Large intestine (tissue), 3 donors: ENCODE measurements around the gene ARMC6. TPM values are rescaled to one million over a fixed set of nuclear protein-coding genes. Genes with fewer than 3 reads are reported as not detected.

Experiments used
- DNase-seq, 2 donors: peaks; one replicate each; pipeline versions ENCODE4 v3.0.0 to v3.0.0-alpha.2; 2013
- H3K27ac ChIP-seq: one replicate; pipeline ENCODE4 v1.5.1; 2013; ENCODE audit warnings: low read length
- H3K27me3 ChIP-seq: 2 replicates; pipeline ENCODE4 v1.6.1; 2013; ENCODE audit warnings: low read length; ENCODE audit not compliant: control insufficient read depth, insufficient read depth
- H3K36me3 ChIP-seq: 2 replicates; pipeline ENCODE4 v1.6.1; 2013; ENCODE audit warnings: low read length; ENCODE audit not compliant: control insufficient read depth, insufficient read depth
- H3K4me1 ChIP-seq: one replicate; pipeline ENCODE4 v1.6.1; 2013; ENCODE audit warnings: low read length; ENCODE audit not compliant: control insufficient read depth, insufficient read depth
- H3K4me3 ChIP-seq: one replicate; pipeline ENCODE4 v1.5.1; 2013; ENCODE audit warnings: low read length
- H3K9me3 ChIP-seq: one replicate; pipeline ENCODE4 v1.6.1; 2013; ENCODE audit warnings: mild to moderate bottlenecking, low read depth, low read length, moderate library complexity; ENCODE audit not compliant: control insufficient read depth
- WGBS: methylation state at CpG from one replicate; pipeline ENCODE4 v1.1.5; 2013; ENCODE audit warnings: low lambda C conversion rate; ENCODE audit not compliant: insufficient coverage; 5-methylcytosine and 5-hydroxymethylcytosine counted together
- polyA plus RNA-seq: library from polyadenylated mRNA; unstranded; fragments of 120-200 nt; gene quantifications from one replicate; pipeline ENCODE4 v1.2.1, GENCODE V29; 2013

Gene ARMC6
- polyA plus RNA-seq, 1 donor: 21.0 TPM

GRCh38 chr19:19033176-19033425 is 302 bp upstream of the ARMC6 start:
- peak overlapping the region; percentile 89 for H3K4me3 ChIP-seq
- no peaks in the 10 kb centered on the region for H3K27me3 ChIP-seq
- H3K27ac ChIP-seq: peak overlapping the region; percentile 73
- H3K4me1 ChIP-seq: peaks cover 13% of the 10 kb centered on the region
- no CpG with 5 or more reads among the region's 32 CpGs for WGBS
- H3K9me3 ChIP-seq: no peaks in the 10 kb centered on the region
- DNase-seq: no peak
- H3K36me3 ChIP-seq: peaks cover 33% of the 10 kb centered on the region

GRCh38 chr19:19034204-19034624 is 811 bp downstream of the ARMC6 start:
- peak; percentile 65 to 83 for DNase-seq
- Histone ChIP-seq H3K27me3 (no peaks in the 10 kb centered on the region), H3K27ac (peak overlapping the region; percentile 86), H3K36me3 (peaks cover 24% of the 10 kb centered on the region), H3K4me3 (peak overlapping the region; percentile 67), H3K9me3 (no peaks in the 10 kb centered on the region), H3K4me1 (peaks cover 13% of the 10 kb centered on the region)
- WGBS: no CpG with 5 or more reads among the region's 10 CpGs

- H3K9me3 ChIP-seq: no peaks in the 10 kb centered on the region
- H3K4me3 ChIP-seq: no peak overlapping the region
- H3K27me3 ChIP-seq: no peaks in the 10 kb centered on the region
- no CpG with 5 or more reads among the region's 4 CpGs for WGBS
- H3K36me3 ChIP-seq: peaks cover 29% of the 10 kb centered on the region
- no peaks in the 10 kb centered on the region for H3K4me1 ChIP-seq
- no peak for DNase-seq
- H3K27ac ChIP-seq: no peak overlapping the region
These were observed 6.5 kb downstream of the ARMC6 start for GRCh38 chr19:19039901-19040300.

GRCh38 chr19:19040417-19040816 is 7.0 kb downstream of the ARMC6 start:
- DNase-seq: no peak

GRCh38 chr19:19042732-19043280 is 9.4 kb downstream of the ARMC6 start:
- H3K36me3 ChIP-seq: peaks cover 29% of the 10 kb centered on the region
- no peak overlapping the region for H3K4me3 ChIP-seq
- no peak overlapping the region for H3K27ac ChIP-seq
- no CpG with 5 or more reads among the region's 13 CpGs for WGBS
- H3K27me3 ChIP-seq: no peaks in the 10 kb centered on the region
- DNase-seq: no peak
- H3K9me3 ChIP-seq: no peaks in the 10 kb centered on the region
- no peaks in the 10 kb centered on the region for H3K4me1 ChIP-seq

More at GRCh38 chr19:19040417-19040816, 7.0 kb downstream of the ARMC6 start:
- Histone ChIP-seq H3K27ac (no peak overlapping the region), H3K4me1 (no peaks in the 10 kb centered on the region), H3K9me3 (no peaks in the 10 kb centered on the region), H3K4me3 (no peak overlapping the region), H3K27me3 (no peaks in the 10 kb centered on the region), H3K36me3 (peaks cover 29% of the 10 kb centered on the region)
- WGBS: 80% methylated on average over 1 of the region's 7 CpGs

- H3K36me3 ChIP-seq: peaks cover 28% of the 10 kb centered on the region
These were observed 10.1 kb downstream of the ARMC6 start for GRCh38 chr19:19043481-19043880.

GRCh38 chr19:19043881-19044280 is 10.5 kb downstream of the ARMC6 start:
- no peak overlapping the region for H3K27ac ChIP-seq
- no peak for DNase-seq
- H3K27me3 ChIP-seq: no peaks in the 10 kb centered on the region
- no peak overlapping the region for H3K4me3 ChIP-seq
- H3K4me1 ChIP-seq: no peaks in the 10 kb centered on the region
- no peaks in the 10 kb centered on the region for H3K9me3 ChIP-seq
- peaks cover 28% of the 10 kb centered on the region for H3K36me3 ChIP-seq
- WGBS: no CpG with 5 or more reads among the region's 6 CpGs

More at GRCh38 chr19:19043481-19043880, 10.1 kb downstream of the ARMC6 start:
- no CpG with 5 or more reads among the region's 6 CpGs for WGBS
- Histone ChIP-seq H3K9me3 (no peaks in the 10 kb centered on the region), H3K4me3 (no peak overlapping the region), H3K27ac (no peak overlapping the region), H3K4me1 (no peaks in the 10 kb centered on the region), H3K27me3 (no peaks in the 10 kb centered on the region)
- no peak for DNase-seq

GRCh38 chr19:19049406-19049805 is 16.0 kb downstream of the ARMC6 start:
- no peaks in the 10 kb centered on the region for H3K9me3 ChIP-seq
- no peaks in the 10 kb centered on the region for H3K4me1 ChIP-seq
- H3K4me3 ChIP-seq: no peak overlapping the region
- no peak for DNase-seq
- peaks cover 52% of the 10 kb centered on the region for H3K36me3 ChIP-seq
- 100% methylated on average over 1 of the region's 2 CpGs for WGBS
- H3K27ac ChIP-seq: no peak overlapping the region
- no peaks in the 10 kb centered on the region for H3K27me3 ChIP-seq

- Histone ChIP-seq H3K4me1 (no peaks in the 10 kb centered on the region), H3K36me3 (peaks cover 56% of the 10 kb centered on the region), H3K27me3 (no peaks in the 10 kb centered on the region)
These were observed 16.7 kb downstream of the ARMC6 start for GRCh38 chr19:19050104-19050503.

GRCh38 chr19:19050731-19051130 is 17.3 kb downstream of the ARMC6 start:
- no CpG with 5 or more reads among the region's 2 CpGs for WGBS
- peaks cover 62% of the 10 kb centered on the region for H3K36me3 ChIP-seq

More at GRCh38 chr19:19050104-19050503, 16.7 kb downstream of the ARMC6 start:
- DNase-seq: no peak
- Histone ChIP-seq H3K4me3 (no peak overlapping the region), H3K9me3 (no peaks in the 10 kb centered on the region), H3K27ac (no peak overlapping the region)
- 100% methylated on average over 2 of the region's 4 CpGs for WGBS

GRCh38 chr19:19051478-19052213 is 18.2 kb downstream of the ARMC6 start:
- no peak for DNase-seq
- whole genome bisulfite sequencing: no CpG with 5 or more reads among the region's 20 CpGs
- Histone ChIP-seq H3K9me3 (no peaks in the 10 kb centered on the region), H3K4me1 (no peaks in the 10 kb centered on the region), H3K4me3 (no peak overlapping the region), H3K27ac (no peak overlapping the region), H3K27me3 (no peaks in the 10 kb centered on the region), H3K36me3 (peaks cover 65% of the 10 kb centered on the region)

More at GRCh38 chr19:19050731-19051130, 17.3 kb downstream of the ARMC6 start:
- H3K27ac ChIP-seq: no peak overlapping the region
- no peaks in the 10 kb centered on the region for H3K4me1 ChIP-seq
- no peaks in the 10 kb centered on the region for H3K9me3 ChIP-seq
- no peaks in the 10 kb centered on the region for H3K27me3 ChIP-seq
- H3K4me3 ChIP-seq: no peak overlapping the region
- DNase-seq: no peak
